ENCODE data around the gene RPAP2.

Gene RPAP2

DNA sequence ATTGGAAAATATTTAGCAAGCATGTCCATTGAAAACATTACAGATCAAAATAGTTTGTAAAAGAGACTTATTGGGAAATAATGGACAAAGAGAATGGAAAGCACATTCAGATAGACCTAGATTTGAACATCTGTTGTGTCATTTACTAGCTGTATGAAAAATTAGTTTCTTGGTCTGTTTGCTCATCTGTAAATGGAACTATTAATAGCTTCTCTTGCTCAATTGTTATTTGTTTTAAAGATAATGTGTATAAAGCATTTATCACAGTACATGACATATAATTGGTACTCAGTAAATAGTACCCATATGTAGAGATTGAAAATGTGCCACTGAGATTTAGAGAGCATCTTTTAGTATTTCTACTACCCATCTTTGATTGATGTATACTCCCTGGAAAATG lies 25.9 kb downstream of the RPAP2 start:
- TF ChIP-seq CTCF (IDR thresholded peaks at IDR 0.05; ENCODE audit: extremely low read depth, missing control alignments): no peak
- DNase-seq (ENCODE audit: low spot score): no peak

GRCh38 chr1:92326681-92327080 lies 27.8 kb downstream of the RPAP2 start:
- no peak for TF ChIP-seq CTCF (IDR thresholded peaks at IDR 0.05; ENCODE audit: extremely low read depth, missing control alignments)
- no peak for DNase-seq (ENCODE audit: low spot score)

DNA sequence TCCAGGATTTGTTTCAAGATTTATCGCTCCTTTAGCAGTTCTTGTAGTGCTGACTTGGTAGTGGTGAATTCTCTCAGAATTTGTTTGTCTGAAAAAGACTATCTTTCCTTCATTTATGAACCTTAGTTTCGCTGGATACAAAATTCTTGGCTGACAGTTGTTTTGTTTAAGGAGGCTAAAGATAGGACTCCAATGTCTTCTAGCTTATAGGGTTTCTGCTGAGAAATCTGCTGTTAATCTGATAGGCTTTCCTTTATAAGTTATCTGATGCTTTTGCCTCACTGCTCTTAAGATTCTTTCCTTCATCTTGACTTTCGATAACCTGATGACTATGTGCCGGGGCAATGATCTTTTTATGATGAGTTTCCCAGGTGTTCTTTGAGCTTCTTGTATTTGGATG lies 28.9 kb downstream of the RPAP2 start:
- DNase-seq (ENCODE audit: low spot score): no peak
- TF ChIP-seq CTCF (IDR thresholded peaks at IDR 0.05; ENCODE audit: extremely low read depth, missing control alignments): no peak

- DNase-seq (ENCODE audit: low spot score): no peak
Observed at GRCh38 chr1:92329347-92330129, 30.7 kb downstream of the RPAP2 start.

GRCh38 chr1:92333668-92334067 lies 34.8 kb downstream of the RPAP2 start:
- TF ChIP-seq CTCF (IDR thresholded peaks at IDR 0.05; ENCODE audit: extremely low read depth, missing control alignments): no peak
- DNase-seq (ENCODE audit: low spot score): no peak

More at GRCh38 chr1:92329347-92330129, 30.7 kb downstream of the RPAP2 start:
- no peak for TF ChIP-seq CTCF (IDR thresholded peaks at IDR 0.05; ENCODE audit: extremely low read depth, missing control alignments)

- DNase-seq (ENCODE audit: low spot score): no peak
- TF ChIP-seq CTCF (IDR thresholded peaks at IDR 0.05; ENCODE audit: extremely low read depth, missing control alignments): no peak
Observed at GRCh38 chr1:92340154-92340553, 41.3 kb downstream of the RPAP2 start.

- DNase-seq (ENCODE audit: low spot score): no peak
- TF ChIP-seq CTCF (IDR thresholded peaks at IDR 0.05; ENCODE audit: extremely low read depth, missing control alignments): no peak
Observed at GRCh38 chr1:92342401-92342800, 43.5 kb downstream of the RPAP2 start.

Data from GM20000 (cell line).